ENCODE data around the gene TIRAP.
A peak's percentile ranks its signal among the peaks of the same experiment; 100 is the strongest.
"Not testable (repeated sequence)": the region's sequence is repeated elsewhere in the genome, so short reads cannot be mapped to it uniquely, and the experiment has no call there.

TIRAP gene

DNA sequence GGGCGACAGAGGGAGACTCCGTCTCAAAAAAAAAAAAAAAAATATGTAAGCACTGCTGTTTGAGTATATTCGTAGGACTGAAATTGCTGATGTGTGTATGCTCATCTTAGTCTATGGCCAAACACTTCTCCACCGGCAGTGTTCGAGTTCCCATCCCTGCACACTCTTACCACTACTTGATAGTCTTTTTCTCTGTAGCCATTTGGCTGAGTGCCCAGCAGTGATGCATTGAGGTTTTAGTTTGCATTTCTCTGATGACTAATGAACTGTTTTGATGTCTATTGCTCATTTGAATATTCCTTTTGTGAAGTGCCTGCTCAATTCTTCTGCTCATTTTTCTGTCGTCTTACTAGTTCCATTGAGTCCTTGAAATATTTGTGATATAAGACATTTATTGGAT lies 1.9 kb downstream of the TIRAP start:
- DNase-seq (ENCODE audit: low spot score) (peak; percentile 78), FAIRE-seq (peak; percentile 84)

DNA sequence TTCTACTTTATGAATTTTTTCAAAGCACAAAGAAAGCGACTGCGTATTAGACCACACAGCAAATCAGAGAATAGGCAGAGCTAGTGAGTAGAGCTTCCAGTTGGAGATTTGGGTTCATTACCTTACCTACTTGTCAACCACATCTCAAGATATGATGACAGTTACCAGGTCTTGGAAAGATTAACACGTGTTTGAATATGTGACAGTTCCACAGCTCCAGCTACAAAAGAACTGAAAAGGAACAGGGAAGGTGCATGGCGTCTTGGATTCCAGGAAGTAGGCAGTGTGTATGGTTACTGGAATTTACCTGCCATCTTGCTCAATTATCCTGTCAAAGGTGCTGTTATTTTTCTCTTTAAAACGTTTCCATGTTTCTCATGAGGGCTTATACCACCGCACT lies 5.3 kb downstream of the TIRAP start:
- DNase-seq (ENCODE audit: low spot score) (no peak), FAIRE-seq (no peak)

DNA sequence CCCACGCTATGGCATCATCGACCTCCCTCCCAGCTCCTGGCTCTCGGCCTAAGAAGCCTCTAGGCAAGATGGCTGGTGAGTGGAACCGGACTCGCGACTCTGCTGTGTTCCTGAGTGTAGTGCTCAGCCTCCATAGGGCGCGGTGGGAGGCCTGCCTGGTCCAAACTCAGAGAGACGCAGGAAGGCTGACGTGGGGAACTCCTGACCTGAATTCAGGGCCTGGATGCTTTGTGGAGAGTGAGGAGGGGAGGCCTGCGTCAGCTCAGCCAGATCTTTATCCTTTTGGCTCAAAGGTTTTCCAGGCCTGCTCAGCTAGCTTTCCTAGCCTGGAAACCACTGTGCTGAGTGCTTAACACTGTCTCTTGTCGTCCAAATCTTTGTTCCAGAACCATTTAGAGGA lies 8.0 kb downstream of the TIRAP start:
- DNase-seq (ENCODE audit: low spot score), result no peak
- no peak for FAIRE-seq

DNA sequence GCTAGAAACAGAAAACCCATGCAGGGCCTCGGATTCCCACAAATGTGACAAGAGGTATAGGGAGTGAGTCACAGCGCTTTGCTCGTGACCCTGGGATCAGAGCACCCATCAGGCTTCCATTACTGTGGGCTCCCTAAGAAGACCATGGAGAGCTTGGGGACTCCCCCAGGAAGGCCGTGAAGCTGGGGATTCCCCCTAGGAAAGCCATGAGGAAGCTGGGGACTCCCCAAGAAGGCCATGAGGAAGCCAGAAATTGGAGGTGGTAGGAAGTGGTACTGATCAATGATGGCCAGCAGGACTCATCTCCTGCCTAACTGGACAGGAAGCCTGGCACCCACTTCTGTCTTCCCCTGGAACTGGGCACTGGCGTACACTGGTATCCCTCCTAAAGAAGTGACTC lies 10.8 kb downstream of the TIRAP start:
- DNase-seq (ENCODE audit: low spot score) (no peak), FAIRE-seq (no peak)

DNA sequence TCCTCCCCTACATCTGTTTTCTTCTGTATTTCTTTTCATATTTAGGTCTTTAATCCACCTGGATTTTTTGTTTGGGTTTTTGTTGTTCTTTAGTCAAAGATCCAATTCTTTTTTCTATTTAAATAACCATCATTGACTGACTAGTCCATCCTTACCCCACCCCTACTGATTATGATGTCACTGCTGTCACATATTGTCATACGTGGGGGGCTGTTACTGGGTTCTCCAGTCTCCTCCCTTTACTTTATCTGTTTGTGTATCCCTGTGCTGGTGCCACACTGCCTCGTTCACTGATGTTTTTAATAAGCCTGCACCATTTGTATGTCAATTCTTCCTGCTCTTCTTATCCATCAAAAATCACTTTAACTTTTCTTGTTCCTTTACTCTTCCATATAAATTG lies 14.1 kb downstream of the TIRAP start:
- FAIRE-seq (no peak), DNase-seq (ENCODE audit: low spot score) (no peak)

DNA sequence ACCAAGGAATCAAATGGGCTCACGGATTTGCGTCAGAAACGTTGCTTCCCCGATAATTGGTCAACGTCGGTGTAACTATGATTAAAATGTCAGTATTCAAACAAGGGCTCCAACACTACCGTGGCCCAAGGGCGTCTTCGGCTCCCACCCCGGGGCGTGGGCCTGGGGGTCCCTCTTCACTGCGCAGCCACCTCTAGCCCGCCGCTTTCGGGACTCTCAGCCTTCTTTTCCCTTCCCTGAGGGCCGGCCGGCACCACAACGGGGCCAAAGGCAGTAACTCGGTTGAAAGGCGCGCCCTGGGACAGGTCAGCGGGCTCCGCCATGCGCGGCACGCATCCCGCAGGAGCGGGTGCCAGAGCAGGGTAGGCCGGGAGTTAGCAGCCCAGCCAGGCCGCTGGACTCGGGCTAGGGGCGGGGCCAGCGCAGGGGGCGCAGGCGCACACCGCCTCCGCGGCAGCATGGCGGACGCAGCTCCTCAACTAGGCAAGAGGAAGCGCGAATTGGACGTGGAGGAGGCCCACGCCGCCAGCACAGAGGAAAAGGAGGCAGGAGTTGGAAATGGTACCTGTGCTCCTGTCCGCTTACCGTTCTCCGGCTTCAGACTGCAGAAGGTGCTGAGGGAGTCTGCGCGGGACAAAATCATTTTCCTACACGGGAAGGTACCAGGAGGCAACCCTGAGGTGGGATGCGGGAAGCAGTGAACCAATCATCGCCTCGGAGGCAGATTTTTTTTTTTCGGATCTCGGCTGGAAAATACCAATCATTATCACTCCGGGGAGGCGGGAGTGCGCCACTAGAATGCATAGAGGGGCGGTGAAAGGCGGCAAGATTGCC lies 20.9 kb downstream of the TIRAP start, which contains the start of gene DCPS:
Gene DCPS (plus strand): TSS at position 438 of the 834 bp plus-strand sequence. CDS start 21 bp downstream, at position 459.
- DNase-seq (ENCODE audit: low spot score) (peak; percentile 70), FAIRE-seq (no peak)

DNA sequence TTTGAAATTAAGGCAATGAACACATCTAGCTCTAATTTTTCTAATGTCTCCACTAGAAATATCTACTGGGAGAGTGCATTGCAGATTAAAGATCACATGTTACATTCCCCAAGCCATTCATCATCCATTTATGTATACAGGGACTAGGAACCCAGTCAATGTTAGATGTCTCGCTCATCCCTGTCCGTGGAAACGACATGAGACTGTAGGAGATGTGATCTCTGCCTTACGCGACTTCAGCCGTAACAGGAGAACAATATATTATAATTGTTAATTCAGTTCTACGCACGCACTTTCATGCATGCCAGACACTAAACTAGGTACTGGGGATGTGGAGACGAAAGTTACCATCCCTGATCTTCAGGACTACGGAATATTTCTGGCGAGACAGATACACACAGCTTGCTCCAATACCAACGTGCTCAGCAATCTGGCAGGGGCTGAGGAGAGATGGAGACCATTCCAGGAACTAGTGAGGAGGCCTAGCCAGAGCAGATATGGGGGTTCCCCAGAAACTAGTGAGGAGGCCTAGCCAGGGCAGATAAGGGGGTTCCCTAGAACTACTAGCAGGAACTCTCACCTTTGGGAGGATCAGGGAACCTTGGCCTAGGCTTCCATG lies 21.7 kb downstream of the TIRAP start:
- DNase-seq (ENCODE audit: low spot score), result peak; percentile 6
- FAIRE-seq, result no peak

DNA sequence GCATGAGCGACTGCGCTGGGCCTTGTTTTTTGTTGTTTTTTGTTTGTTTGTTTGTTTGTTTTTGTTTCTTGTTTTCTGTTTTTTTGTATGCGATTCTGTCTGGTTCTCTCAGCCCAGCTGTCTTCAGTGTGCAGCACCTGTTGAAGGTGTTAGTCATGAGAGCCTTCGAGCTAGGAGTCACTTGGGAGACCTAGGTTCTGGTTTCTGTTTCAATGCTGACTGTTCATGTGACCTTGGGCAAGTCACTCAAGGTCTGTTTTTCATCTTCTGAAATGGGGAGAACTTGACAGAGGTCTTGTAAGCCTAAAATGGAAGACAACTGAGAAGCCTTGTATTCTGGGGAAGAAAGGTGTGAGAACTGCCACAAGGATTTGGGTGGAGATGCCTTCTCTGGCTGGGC lies 22.8 kb downstream of the TIRAP start:
- DNase-seq (ENCODE audit: low spot score) (no peak), FAIRE-seq (no peak)

DNA sequence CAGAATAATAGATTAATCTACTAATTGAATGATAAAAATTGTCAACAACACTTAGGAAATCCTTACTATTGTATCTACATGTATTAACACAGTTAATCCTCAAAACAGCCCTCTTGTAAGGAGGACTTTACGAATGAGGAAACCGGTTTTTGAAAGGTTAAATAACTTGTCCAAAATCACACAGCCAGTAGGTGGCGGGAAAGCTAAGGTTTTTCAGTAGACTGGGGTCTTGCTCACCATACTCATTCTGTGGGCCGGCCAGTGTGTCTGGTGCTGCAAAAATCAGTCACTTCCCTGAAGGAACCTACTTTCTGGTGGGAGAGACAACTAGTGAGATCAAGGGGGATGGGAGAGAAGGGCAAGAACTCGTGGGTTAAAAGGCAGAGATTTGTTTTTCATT lies 24.8 kb downstream of the TIRAP start:
- no peak for FAIRE-seq
- DNase-seq (ENCODE audit: low spot score), result no peak

DNA sequence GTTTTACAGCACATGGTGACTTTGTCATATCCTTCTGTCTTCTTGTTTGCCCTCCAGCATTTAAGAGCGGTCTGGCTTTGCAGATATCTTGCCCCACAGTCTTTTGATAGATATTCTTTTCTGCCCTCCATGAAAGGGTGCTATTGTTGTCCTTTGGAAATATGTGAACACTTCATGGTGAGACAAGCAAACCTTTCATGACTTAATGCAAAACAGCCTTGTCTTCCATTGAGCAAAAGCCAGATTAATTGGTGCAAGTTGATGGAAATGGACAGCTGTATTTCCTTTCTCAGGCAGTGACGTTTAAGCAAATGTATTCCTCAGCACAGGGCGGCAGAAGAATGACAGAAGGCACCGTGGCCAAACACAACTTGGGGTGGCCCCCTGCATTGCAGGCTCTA lies 25.4 kb downstream of the TIRAP start:
- no peak for DNase-seq (ENCODE audit: low spot score)
- FAIRE-seq, result no peak

DNA sequence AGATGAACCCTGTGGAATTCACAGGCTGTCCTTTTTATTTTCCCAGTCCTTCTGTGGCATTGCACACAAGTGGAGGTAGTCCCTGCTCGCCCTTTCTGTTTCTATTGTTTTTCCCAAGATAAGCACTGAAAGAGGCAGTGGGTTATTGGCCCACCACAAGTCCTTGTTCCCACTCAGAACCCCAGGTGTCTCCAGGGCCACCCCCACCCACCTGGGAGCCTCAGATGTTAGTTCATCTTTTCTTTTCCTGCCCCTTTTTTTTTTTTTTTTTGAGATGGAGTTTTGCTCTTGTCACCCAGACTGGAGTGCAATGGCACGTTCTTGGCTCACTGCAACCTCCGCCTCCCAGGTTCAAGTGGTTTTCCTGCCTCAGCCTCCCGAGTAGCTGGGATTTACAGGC lies 25.9 kb downstream of the TIRAP start:
- not testable (repeated sequence) for DNase-seq (ENCODE audit: low spot score); FAIRE-seq

DNA sequence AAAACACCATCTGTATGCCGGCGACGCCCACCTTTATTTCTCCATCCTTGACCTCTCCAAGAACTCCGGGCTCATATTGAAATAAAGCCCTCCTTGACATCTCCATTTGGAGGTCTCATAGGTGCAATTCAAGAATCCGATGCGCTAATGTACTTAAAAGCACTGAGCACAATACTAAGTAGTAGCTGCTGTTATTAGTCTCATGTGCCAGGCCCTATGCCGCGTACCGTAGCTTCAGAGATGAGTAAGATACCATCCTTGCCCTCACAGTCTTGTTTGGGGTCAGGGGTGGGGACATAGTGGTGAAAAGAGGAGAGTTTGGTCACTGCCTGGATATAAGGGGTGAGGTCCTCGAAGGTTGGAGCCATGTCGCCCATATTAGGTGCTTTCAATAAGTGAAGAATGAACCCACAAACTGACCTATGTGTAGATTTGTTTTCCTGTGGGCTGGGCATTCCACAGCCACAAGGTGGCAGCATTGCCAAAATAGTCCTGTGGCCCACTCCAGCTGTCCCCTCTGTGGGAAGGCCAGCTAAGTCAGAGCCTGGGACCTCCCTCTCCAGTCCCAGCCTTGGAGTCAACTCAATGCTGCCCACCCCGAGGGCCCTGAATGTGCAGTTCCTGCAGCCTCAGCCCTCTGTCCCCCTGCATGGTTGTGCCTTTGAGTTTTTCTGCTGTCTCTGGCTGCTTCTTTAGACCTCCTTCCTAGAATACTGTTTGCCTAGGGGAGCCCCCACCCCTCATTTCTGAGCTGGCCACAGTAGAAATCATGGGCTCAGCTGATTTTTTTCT lies 27.5 kb downstream of the TIRAP start:
- no peak for FAIRE-seq
- DNase-seq (ENCODE audit: low spot score), result peak; percentile 39

DNA sequence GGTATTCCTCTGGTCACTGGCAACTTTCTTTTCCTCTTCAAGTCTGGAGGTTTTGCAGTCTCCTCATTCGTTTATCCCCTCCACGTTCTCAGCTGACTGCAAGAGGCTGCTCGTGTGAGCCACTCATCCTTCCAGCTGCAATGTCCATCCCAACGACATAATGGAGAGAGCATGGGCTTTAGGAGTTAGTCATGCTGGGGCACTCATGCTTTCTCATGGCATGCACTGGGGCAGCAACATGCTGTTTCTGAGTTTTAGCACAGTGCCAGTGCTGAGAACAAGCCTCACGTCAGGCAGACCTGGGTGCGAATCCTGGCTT lies 28.1 kb downstream of the TIRAP start:
- DNase-seq (ENCODE audit: low spot score) (no peak), FAIRE-seq (no peak)

DNA sequence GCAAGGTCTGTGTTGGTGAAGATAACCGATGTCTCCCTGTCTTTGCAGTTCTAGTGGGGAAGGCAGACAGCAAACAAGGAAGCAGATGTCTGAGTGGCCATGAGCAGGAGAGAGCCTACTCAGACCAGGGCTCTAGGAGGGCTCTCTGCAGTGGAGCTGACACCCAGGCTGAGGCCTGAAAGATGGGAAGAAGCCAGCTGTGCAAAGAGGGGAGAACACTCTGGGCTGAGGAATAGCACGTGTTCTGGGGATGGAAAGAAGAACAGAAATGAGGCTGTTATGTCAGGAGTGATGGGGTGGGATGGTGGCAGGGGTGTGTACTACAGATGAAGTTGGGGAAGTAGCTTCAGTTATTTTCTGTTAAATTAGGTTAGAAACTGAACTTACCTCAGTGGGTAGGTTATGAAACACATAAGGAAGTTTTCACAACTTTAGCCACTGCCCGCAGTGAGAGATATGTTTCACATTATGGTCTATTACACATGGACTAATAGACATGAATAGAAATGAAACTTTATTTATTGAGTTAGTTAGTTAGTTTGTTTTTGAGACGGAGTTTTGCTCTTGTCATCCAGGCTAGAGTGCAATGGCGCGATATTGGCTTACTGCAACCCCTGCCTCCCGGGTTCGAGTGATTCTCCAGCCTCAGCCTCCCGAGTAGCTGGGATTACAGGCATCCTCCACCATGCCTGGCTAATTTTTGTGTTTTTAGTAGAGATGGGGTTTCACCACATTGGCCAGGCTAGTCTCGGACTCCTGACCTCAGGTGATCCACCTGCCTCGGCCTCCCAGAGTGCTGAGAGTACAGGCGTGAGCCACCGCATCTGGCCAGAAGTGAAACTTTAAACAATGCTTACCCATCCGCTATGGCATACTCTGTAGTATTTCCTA lies 28.8 kb downstream of the TIRAP start:
- no peak for FAIRE-seq

DNA sequence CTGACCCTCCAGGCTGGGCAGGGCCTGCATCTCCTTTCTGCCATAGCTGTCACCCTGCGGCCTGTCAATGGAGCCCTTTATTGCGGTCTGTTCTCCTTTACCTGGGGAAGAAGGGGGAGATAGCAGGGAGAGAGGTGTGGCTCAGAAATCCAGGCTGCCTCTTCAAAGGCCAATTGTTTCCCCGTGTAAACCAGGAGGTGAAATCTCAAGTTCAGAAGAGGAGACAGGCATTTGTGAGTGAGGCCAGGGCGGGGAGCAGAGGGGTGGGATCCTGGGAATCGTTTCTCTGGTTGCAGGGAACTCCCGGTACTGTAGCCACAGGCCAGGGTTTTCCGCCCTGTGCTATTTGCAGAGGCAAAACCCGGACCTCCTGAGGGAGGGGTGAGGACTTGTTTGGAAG lies 30.1 kb downstream of the TIRAP start:
- no peak for FAIRE-seq
- DNase-seq (ENCODE audit: low spot score), result no peak

More for the DNA sequence above, 28.8 kb downstream of the TIRAP start:
- no peak for DNase-seq (ENCODE audit: low spot score)

DNA sequence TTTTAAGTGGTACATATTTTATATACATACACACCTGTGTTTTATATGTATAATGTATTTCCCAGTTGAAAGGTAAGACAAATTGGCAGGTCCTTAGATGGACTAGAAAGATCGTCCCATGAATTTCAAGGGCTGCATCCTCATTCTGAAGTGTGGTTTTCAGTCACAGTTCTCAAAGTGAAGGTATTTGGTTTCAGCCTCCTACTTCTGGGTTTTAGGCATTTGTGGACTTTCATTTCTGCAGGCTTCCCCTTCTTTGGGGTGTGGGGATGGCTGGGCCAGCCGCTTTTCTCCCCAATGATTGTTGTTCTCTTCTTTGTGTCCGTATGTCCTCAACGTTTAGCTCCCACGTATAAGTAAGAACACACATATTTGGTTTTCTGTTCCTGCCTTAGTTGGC lies 30.9 kb downstream of the TIRAP start:
- DNase-seq (ENCODE audit: low spot score) (no peak), FAIRE-seq (no peak)

DNA sequence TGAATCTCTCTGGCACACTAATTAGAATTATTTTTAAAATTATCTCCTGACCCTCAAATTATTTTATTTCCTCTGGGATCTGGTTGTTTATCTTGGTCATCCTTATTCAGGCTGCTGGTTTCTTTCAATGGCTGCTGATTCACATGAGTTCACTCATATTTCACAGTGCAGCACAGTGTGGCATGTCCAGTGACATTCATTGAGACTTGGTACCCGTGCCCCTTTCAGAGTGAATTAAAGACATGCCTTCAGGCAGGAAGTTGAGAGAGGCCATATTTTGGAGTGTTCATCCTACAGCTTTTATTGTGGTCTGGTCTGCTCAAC lies 34.5 kb downstream of the TIRAP start:
- FAIRE-seq (no peak), DNase-seq (ENCODE audit: low spot score) (no peak)

DNA sequence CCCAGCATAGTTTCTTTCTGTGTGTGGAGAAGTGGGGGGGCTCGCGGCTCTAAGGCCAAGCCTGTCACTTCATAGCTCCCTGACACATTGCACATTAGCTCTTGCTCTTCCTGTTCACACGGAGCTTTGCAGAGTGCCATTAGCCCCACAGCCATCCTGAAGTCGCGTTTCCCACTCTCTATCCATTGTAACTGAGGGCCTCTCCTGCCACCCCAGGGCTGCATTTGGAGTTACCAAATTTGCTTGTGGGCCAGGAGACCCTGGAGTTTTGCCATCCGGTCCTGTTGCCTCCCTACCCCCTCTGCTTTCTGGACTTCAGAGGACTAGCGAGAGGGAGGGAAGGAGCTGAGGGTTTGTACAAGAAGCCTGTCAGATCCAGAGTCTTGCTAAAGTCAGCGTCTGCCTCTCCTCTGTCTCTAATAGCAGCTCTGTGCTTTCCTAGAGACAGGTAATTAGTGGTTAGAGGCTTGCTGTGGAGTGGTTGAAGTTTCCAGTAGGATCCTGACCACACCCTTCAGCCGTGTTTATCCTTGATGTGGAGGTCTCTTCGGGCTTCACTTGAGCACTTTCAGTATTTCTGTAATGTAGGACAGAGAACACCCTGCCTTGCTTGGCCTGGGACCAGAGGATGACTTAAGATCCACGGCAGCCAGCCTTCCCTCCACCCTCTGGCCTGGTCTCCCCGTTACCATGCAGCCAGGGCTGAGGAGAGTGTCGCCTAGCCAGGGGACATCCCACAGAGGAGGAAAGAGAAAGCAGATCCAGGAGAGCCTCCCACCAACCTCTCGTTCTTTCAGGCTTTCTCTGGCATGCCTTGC lies 35.1 kb downstream of the TIRAP start:
- DNase-seq (ENCODE audit: low spot score) (peak; percentile 61), FAIRE-seq (no peak)

DNA sequence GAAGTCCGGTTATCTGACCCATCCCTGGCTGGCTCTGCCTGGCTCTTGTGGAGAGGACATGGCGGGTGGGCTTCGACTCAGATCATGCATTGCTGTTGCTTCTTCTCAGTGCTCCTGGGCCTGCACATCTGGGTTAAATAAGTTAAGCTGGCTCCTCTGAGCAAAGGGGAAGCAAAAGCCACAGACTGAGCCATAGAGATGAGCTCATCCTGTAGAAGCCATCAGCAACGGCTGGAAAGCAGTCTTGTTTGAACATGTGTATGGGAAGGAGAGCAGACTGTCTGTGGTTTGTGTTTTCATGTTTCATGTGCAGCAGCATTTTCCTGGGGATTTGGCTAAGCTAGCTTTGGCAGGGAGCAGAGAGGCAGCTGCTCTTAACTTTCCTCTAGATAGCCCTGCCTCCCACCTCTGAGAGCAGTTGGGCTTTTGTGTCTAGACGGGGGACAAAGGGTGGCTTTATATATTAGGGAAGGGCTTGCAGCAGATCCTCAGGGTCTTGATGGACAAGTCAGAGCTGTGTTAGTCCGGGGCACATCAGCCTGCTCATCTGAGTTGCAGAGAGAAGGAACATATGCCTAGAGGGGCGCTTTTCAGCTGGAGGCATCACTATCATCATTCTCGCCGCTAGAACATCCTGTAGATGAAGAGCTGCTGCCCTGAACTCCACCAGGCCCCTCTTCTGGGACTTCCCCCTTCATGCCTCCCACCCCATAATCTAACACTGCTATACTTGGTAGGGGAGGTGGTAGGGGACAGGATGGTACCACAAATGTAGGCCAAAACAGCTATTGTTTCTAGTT lies 35.9 kb downstream of the TIRAP start:
- DNase-seq (ENCODE audit: low spot score) (peak; percentile 81), FAIRE-seq (peak; percentile 83)

DNA sequence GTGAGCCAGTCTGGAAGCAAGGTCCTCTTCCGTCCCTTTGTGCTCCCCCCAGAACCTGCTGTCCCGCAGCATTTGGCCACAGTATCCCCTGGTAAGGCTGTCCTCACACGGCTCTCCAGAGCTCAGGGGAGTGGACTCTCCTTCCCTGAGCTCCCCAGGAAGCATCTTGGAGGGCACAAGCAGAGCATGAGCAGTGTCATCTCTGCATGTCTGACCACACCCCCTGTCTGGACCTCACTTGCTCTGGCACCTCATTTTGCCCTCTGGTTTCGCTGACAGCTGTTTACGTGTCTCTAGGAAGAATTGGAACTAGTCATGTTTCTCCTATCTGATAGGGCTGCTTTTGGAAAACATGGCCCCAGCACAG lies 36.5 kb downstream of the TIRAP start:
- no peak for DNase-seq (ENCODE audit: low spot score)
- FAIRE-seq, result no peak
